ENCODE data around the gene CERKL. TPM values are rescaled to one million over a fixed set of nuclear protein-coding genes. Genes with fewer than 3 reads are reported as not detected.

Gene CERKL
- total RNA-seq, 1 donor from 2014 or later: 1.2 TPM

DNA sequence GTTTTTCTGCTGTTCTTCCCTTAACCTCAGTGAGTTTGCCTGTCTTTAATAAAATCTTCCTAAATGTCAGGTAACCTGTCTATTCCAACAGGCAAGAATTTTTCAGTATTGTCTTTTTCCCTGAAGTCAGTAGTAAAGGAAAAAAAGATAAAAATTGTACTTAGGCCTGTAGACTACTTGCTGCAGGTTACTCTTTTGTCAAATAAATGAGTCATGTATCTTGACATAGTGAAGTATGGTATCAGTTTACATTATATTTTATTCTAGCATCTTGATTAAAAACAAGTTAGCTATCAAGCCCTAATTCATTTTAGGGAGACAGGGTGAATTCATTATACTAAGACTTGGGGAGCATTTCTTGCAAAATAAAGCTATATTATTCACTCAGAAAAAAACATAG lies 139.9 kb downstream of the CERKL start:
- DNase-seq (ENCODE audit: low read depth): peak; percentile 6

DNA sequence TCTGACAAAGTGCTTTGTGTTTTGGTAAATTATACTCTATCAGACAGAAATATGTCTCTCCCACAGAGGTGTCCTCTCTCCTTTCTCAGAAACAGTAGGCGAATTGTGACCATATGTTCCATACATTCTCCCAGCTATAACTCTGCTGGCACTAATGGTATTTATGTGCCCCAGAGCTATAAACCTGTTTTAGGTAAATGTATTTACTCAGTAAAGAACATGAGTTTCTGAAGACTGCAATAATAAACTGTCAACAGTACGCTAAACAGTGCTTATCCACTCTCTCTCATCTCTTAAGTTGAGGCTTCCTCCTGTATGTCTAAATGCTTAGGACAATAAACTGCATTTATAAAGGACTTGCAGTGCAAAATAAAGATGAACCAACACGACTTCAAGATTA lies 141.2 kb downstream of the CERKL start:
- DNase-seq (ENCODE audit: low read depth): no peak

DNA sequence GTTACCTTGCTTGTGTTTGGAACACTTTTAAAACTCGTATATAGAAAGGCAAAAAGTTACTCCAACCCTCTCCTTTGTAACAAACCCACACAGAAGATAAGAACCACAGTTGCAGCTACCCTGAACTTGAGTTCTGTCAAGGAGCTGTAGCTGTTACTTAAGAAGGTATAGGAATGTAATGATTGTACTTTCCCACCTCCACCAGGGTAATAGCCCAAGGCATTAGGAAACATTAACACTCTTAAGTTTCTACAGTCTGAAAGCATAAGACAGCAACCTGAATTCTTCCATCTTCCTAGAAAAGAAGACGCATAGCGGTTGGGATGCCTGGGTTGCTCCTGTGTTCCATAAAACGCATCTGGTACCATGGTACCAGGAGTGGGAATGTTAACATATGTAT lies 156.7 kb downstream of the CERKL start:
- peak; percentile 62 for DNase-seq (ENCODE audit: low read depth)

DNA sequence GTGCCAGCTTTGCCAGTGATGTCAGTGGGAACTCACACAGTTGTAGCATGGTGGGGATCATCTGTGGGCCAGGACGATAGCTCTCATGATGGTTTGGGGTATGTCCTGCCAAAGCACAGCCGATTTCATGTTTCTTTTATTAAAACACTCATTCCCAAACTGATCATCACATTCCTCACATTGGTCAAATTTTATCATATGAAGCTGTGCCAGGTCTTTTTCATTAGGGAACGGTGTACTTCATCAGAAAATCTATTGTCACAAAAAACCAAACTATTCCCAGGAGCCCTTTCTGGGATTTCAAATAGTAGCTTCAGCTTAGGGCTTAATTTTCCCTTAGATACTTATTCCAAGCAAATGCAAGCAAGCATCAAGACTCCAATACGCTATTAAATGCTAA lies 157.7 kb downstream of the CERKL start:
- no peak for DNase-seq (ENCODE audit: low read depth)

Other genes with a start within 250 kb of the CERKL start
- gene ITGA4, start 199.7 kb downstream of the CERKL start, total RNA-seq: 7.7 and 7.8 TPM in 2 replicates
- gene NEUROD1, start 23.4 kb upstream of the CERKL start, total RNA-seq: not detected in 2 replicates
- 78.0 and 106 TPM in 2 replicates for gene ITPRID2, start 234.6 kb upstream of the CERKL start, total RNA-seq

All from renal cortical epithelial cell (primary cell).